ENCODE measurements around the gene SFRP2.

GRCh38 chr4:153792618-153793247 lies 3.9 kb upstream of the SFRP2 start:
- TF ChIP-seq TAF1 (IDR thresholded peaks at IDR 0.05; ENCODE audit: borderline replicate concordance, insufficient read depth, low read length) (no peak), POLR2AphosphoS5 (IDR thresholded peaks at IDR 0.05; ENCODE audit: low read depth, low read length) (no peak)

All from PFSK-1 (cell line).